ENCODE measurements around the gene MYH13.

Gene MYH13

GRCh38 chr17:10339051-10339450, 33.8 kb downstream of the MYH13 start:
- DNase-seq: no peak

GRCh38 chr17:10337976-10338375, 34.8 kb downstream of the MYH13 start:
- DNase-seq: no peak

GRCh38 chr17:10337136-10337535, 35.7 kb downstream of the MYH13 start:
- no peak for DNase-seq

- DNase-seq: no peak
These were observed 36.4 kb downstream of the MYH13 start for GRCh38 chr17:10336393-10336792.

GRCh38 chr17:10332515-10332914, 40.3 kb downstream of the MYH13 start:
- no peak for DNase-seq

- no peak for DNase-seq
These were observed 43.6 kb downstream of the MYH13 start for GRCh38 chr17:10328971-10329923.

- no peak for DNase-seq
These were observed 44.6 kb downstream of the MYH13 start for GRCh38 chr17:10328206-10328605.

GRCh38 chr17:10327640-10328039, 45.2 kb downstream of the MYH13 start:
- peak; percentile 0 for DNase-seq

GRCh38 chr17:10325031-10325695, 47.6 kb downstream of the MYH13 start:
- no peak for DNase-seq

GRCh38 chr17:10323812-10324610, 48.8 kb downstream of the MYH13 start:
- DNase-seq: no peak

GRCh38 chr17:10318535-10318934, 54.3 kb downstream of the MYH13 start:
- no peak for DNase-seq

GRCh38 chr17:10317543-10317834, 55.3 kb downstream of the MYH13 start:
- no peak for DNase-seq

GRCh38 chr17:10316801-10317542, 55.8 kb downstream of the MYH13 start:
- no peak for DNase-seq

- no peak for DNase-seq
These were observed 58.5 kb downstream of the MYH13 start for GRCh38 chr17:10314329-10314728.

GRCh38 chr17:10313037-10313672, 59.7 kb downstream of the MYH13 start:
- DNase-seq: no peak

- no peak for DNase-seq
These were observed 61.7 kb downstream of the MYH13 start for GRCh38 chr17:10311131-10311530.

GRCh38 chr17:10309003-10309974, 63.5 kb downstream of the MYH13 start:
- DNase-seq: no peak

- no peak for DNase-seq
These were observed 66.2 kb downstream of the MYH13 start for GRCh38 chr17:10306585-10306984.

- no peak for DNase-seq
These were observed 67.4 kb downstream of the MYH13 start for GRCh38 chr17:10305398-10305797.

GRCh38 chr17:10304758-10305300, 68.0 kb downstream of the MYH13 start:
- no peak for DNase-seq

GRCh38 chr17:10297691-10298090, 75.1 kb downstream of the MYH13 start:
- DNase-seq: no peak

All from NCI-H446 treated with DMSO at 0.1 percent for 48 hours (cell line).